Adrenal gland (tissue), 12 donors: Measurements from ENCODE around the gene FSD1. TPM values are rescaled to one million over a fixed set of nuclear protein-coding genes. Genes with fewer than 3 reads are reported as not detected.

Source experiments
- DNase-seq, 7 donors: peaks; one replicate each; pipeline ENCODE4 v3.0.0-alpha.2; 2019 to 2020
- H3K27ac ChIP-seq, 5 donors: fragments of 200-600 bp; sonication (generic) in 4 of 5; 1 replicate in 3 of 5; 2 replicates in 2 of 5; pipeline versions ENCODE4 v1.5.1 to v1.8.0; 2016 to 2020; ENCODE audit warnings: mild to moderate bottlenecking in 1 of 5
- H3K27me3 ChIP-seq: fragments of 200-600 bp; 2 replicates; pipeline ENCODE4 v1.8.0; 2021
- H3K36me3 ChIP-seq, 2 donors: fragments of 200-600 bp; replicated peaks in 1 of 2; 1 replicate in 1 of 2; 2 replicates in 1 of 2; pipeline versions ENCODE4 v1.5.1 to v1.8.0; 2018 to 2022
- H3K4me1 ChIP-seq, 2 donors: fragments of 200-600 bp; replicated peaks in 1 of 2; 1 replicate in 1 of 2; 2 replicates in 1 of 2; pipeline versions ENCODE4 v1.5.1 to v1.8.0; 2018 to 2021
- H3K4me3 ChIP-seq, 4 donors: fragments of 200-600 bp; sonication (generic) in 3 of 4; one replicate each; pipeline ENCODE4 v1.5.1; 2016 to 2018
- H3K9me3 ChIP-seq, 3 donors: fragments of 200-600 bp; sonication (generic) in 1 of 3; replicated peaks in 1 of 3; 1 replicate in 2 of 3; 2 replicates in 1 of 3; pipeline versions ENCODE4 v1.5.1 to v1.8.0; 2016 to 2021
- POLR2A ChIP-seq, 2 donors: fragments of 450-650 bp; IDR thresholded peaks; one replicate each; pipeline ENCODE4 v1.6.1; 2017; ENCODE audit warnings: antibody characterized with exemption in 2 of 2, mild to moderate bottlenecking in 2 of 2, moderate library complexity in 1 of 2
- WGBS, 4 donors: extraction: QIAGEN DNeasy Blood & Tissue Kit in 2 of 4; methylation state at CpG; one replicate each; pipeline versions ENCODE4 v1.1.5 to v1.1.7; 2013 to 2017; 5-methylcytosine and 5-hydroxymethylcytosine counted together
- intact Hi-C, 2 donors: fragments of 100-400 bp; cut with DNase I; formaldehyde crosslinking; loops; one replicate each; pipeline versions ENCODE4 v1.14.1 to v1.15.0; 2022 to 2023
- polyA plus RNA-seq, 3 donors: library from polyadenylated mRNA; stranded (reverse); fragments of 200-250 nt in 2 of 3; fragments of 350-450 nt in 1 of 3; fragmentation: Illumina TruSeq in 1 of 3; extraction: RNeasy Lipid Tissue Mini Kit (QIAGEN cat#74804) in 1 of 3; gene quantifications; one replicate each; pipeline ENCODE4 v1.2.3, GENCODE V29; 2013 to 2014
- total RNA-seq, 9 donors: library from RNA; depleted of rRNA in 4 of 9; stranded (reverse); fragments of >200 nt in 4 of 9; fragments of 120-200 nt in 1 of 9; fragmentation: NEBNext Ultra II Directional in 1 of 9; extraction: Animal tissue kit (Norgen Biotek cat#: 25700) in 1 of 9; gene quantifications; one replicate each; pipeline versions ENCODE4 v1.1.0 to v1.2.4, GENCODE V29; 2013 to 2023
- TF ChIP-seq, protein P1 (sequence below), 6 experiments: fragments of 450-650 bp in 4 of 6; fragments of 200-600 bp in 2 of 6; sonication (generic) in 1 of 6; IDR thresholded peaks; 1 replicate in 5 of 6; 2 replicates in 1 of 6; pipeline versions ENCODE4 v1.5.1 to v1.8.0; 2016 to 2021; ENCODE audit warnings: antibody characterized with exemption in 6 of 6, mild to moderate bottlenecking in 2 of 6, moderate library complexity in 1 of 6
- donor health status: healthy with polysubstance abuse.
- donor health status: Bipolar disorder and iron deficiency.
- donor health status: DM: yes; HTN: yes; CAD: no.
- donor health status: DM: no; HTN: no; CAD: no.
- donor health status: DM: no; HTN: no; CAD: no.
- donor health status: DM: yes; HTN: yes; CAD: no.

FSD1 gene
- total and polyA plus RNA-seq, 12 donors: 0.34 to 7.2 (median 1.2) TPM; not detected in 3

DNA sequence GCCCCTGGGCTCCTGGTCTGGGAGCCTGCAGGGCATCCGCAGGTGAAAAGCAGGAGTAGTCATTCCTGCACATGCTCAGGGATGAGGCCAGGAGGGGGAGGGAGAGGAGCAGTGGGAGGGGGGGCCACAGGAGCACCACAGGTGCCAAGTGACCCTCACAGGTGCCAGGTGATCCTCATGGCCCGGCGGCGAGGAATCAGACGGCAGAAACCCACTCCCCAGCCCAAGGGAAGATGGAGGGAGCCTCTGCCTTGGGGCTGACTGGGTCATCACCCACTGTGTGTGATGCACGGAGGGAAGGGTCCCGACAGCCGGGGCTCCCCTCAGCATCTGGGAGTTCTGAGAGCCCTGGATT lies 68.6 kb downstream of the FSD1 start:
- H3K27me3 ChIP-seq: no peaks in the 10 kb centered on the region
- H3K4me1 ChIP-seq: peaks cover 93 to 100% of the 10 kb centered on the region in 2 donors
- H3K9me3 ChIP-seq: no peaks in the 10 kb centered on the region
- 65 to 85% (median 72%) methylated on average over 5 to 8 of the region's 8 CpGs for WGBS, 4 donors
- intact Hi-C loops: no loop called here
- DNase-seq: peak in 1 of 7 donors; percentile 33
- TF ChIP-seq POLR2A (IDR thresholded peaks at IDR 0.05): no peak
- TF ChIP-seq, protein P1, sequence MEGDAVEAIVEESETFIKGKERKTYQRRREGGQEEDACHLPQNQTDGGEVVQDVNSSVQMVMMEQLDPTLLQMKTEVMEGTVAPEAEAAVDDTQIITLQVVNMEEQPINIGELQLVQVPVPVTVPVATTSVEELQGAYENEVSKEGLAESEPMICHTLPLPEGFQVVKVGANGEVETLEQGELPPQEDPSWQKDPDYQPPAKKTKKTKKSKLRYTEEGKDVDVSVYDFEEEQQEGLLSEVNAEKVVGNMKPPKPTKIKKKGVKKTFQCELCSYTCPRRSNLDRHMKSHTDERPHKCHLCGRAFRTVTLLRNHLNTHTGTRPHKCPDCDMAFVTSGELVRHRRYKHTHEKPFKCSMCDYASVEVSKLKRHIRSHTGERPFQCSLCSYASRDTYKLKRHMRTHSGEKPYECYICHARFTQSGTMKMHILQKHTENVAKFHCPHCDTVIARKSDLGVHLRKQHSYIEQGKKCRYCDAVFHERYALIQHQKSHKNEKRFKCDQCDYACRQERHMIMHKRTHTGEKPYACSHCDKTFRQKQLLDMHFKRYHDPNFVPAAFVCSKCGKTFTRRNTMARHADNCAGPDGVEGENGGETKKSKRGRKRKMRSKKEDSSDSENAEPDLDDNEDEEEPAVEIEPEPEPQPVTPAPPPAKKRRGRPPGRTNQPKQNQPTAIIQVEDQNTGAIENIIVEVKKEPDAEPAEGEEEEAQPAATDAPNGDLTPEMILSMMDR (IDR thresholded peaks at IDR 0.05): no peak
- no peak overlapping the region for H3K4me3 ChIP-seq
- H3K27ac ChIP-seq: peak overlapping the region; percentile 79 to 96 (median 88)
- no peaks in the 10 kb centered on the region for H3K36me3 ChIP-seq

Other genes starting within 250 kb of the FSD1 start
- gene ZBTB7A, start 237.7 kb upstream of the FSD1 start, total RNA-seq: 10 to 100 TPM in 8 of 9 donors, 1 to 10 TPM in 1; 4.5 to 77.2 (median 57.4) TPM
- 10 to 100 TPM in 2 of 3 donors, 1 to 10 TPM in 1; 7.1 to 22.5 (median 10.6) TPM for gene ZBTB7A, start 237.7 kb upstream of the FSD1 start, polyA plus RNA-seq
- gene MAP2K2, start 180.5 kb upstream of the FSD1 start, total RNA-seq: 100 to 1,000 TPM in 7 of 9 donors, 10 to 100 TPM in 2; 81.5 to 188 (median 140) TPM
- 100 to 1,000 TPM; 114 to 369 (median 336) TPM for gene MAP2K2, start 180.5 kb upstream of the FSD1 start, polyA plus RNA-seq
- gene CREB3L3, start 151.0 kb upstream of the FSD1 start, total RNA-seq: 10 to 100 TPM in 1 of 9 donors, 1 to 10 TPM in 2, under 1 TPM in 3, not detected in 3; 0.38 to 30.4 (median 1.4) TPM
- 1 to 10 TPM in 2 of 3 donors, under 1 TPM in 1; 0.60 to 4.4 (median 1.0) TPM for gene CREB3L3, start 151.0 kb upstream of the FSD1 start, polyA plus RNA-seq
- 10 to 100 TPM in 8 of 9 donors, 1 to 10 TPM in 1; 7.8 to 39.2 (median 21.9) TPM for gene SIRT6, start 122.0 kb upstream of the FSD1 start, total RNA-seq
- 10 to 100 TPM in 2 of 3 donors, 1 to 10 TPM in 1; 2.8 to 72.8 (median 53.7) TPM for gene SIRT6, start 122.0 kb upstream of the FSD1 start, polyA plus RNA-seq
- gene ANKRD24, start 121.9 kb upstream of the FSD1 start, total RNA-seq: 1 to 10 TPM; 1.1 to 9.9 (median 3.2) TPM
- gene ANKRD24, start 121.9 kb upstream of the FSD1 start, polyA plus RNA-seq: 10 to 100 TPM in 2 of 3 donors, 1 to 10 TPM in 1; 1.1 to 17.2 (median 14.7) TPM
- gene EBI3, start 75.1 kb upstream of the FSD1 start, total RNA-seq: 10 to 100 TPM in 3 of 9 donors, 1 to 10 TPM in 5, under 1 TPM in 1; 0.44 to 18.0 (median 7.5) TPM
- gene EBI3, start 75.1 kb upstream of the FSD1 start, polyA plus RNA-seq: 1 to 10 TPM; 1.4 to 5.7 (median 4.7) TPM
- 10 to 100 TPM; 14.0 to 34.4 (median 23.9) TPM for gene YJU2, start 57.5 kb upstream of the FSD1 start, total RNA-seq
- gene YJU2, start 57.5 kb upstream of the FSD1 start, polyA plus RNA-seq: 10 to 100 TPM; 19.9 to 81.2 (median 45.3) TPM
- gene SHD, start 25.3 kb upstream of the FSD1 start, total RNA-seq: 1 to 10 TPM in 2 of 9 donors, under 1 TPM in 1, not detected in 6; 0.67 to 4.1 (median 1.8) TPM
- under 1 TPM; 0.07 to 0.80 (median 0.24) TPM for gene SHD, start 25.3 kb upstream of the FSD1 start, polyA plus RNA-seq
- gene TMIGD2, start 2.2 kb upstream of the FSD1 start, total RNA-seq: under 1 TPM in 1 of 9 donors, not detected in 8; 0.25 TPM
- gene TMIGD2, start 2.2 kb upstream of the FSD1 start, polyA plus RNA-seq: under 1 TPM in 2 of 3 donors, not detected in 1; 0.17 to 0.24 TPM
- gene STAP2, start 34.2 kb downstream of the FSD1 start, total RNA-seq: 100 to 1,000 TPM in 1 of 9 donors, 10 to 100 TPM in 6, 1 to 10 TPM in 2; 5.7 to 106 (median 35.8) TPM
- 10 to 100 TPM in 2 of 3 donors, 1 to 10 TPM in 1; 6.7 to 63.1 (median 39.8) TPM for gene STAP2, start 34.2 kb downstream of the FSD1 start, polyA plus RNA-seq
- 10 to 100 TPM in 6 of 9 donors, 1 to 10 TPM in 3; 4.5 to 37.5 (median 15.6) TPM for gene MPND, start 39.0 kb downstream of the FSD1 start, total RNA-seq
- gene MPND, start 39.0 kb downstream of the FSD1 start, polyA plus RNA-seq: 10 to 100 TPM in 2 of 3 donors, 1 to 10 TPM in 1; 7.0 to 52.3 (median 38.5) TPM
- 100 to 1,000 TPM in 1 of 9 donors, 10 to 100 TPM in 8; 45.5 to 112 (median 83.8) TPM for gene SH3GL1, start 95.9 kb downstream of the FSD1 start, total RNA-seq
- 100 to 1,000 TPM in 1 of 3 donors, 10 to 100 TPM in 2; 20.9 to 104 (median 96.4) TPM for gene SH3GL1, start 95.9 kb downstream of the FSD1 start, polyA plus RNA-seq
- gene CHAF1A, start 98.0 kb downstream of the FSD1 start, total RNA-seq: 10 to 100 TPM in 2 of 9 donors, 1 to 10 TPM in 7; 3.4 to 14.6 (median 8.7) TPM
- 1 to 10 TPM; 4.0 to 8.2 (median 7.3) TPM for gene CHAF1A, start 98.0 kb downstream of the FSD1 start, polyA plus RNA-seq
- gene UBXN6, start 153.2 kb downstream of the FSD1 start, total RNA-seq: 100 to 1,000 TPM; 113 to 317 (median 268) TPM
- 100 to 1,000 TPM in 2 of 3 donors, 10 to 100 TPM in 1; 53.9 to 257 (median 250) TPM for gene UBXN6, start 153.2 kb downstream of the FSD1 start, polyA plus RNA-seq
- 10 to 100 TPM; 29.9 to 54.6 (median 34.9) TPM for gene HDGFL2, start 167.7 kb downstream of the FSD1 start, total RNA-seq
- 10 to 100 TPM; 22.0 to 74.7 (median 55.8) TPM for gene HDGFL2, start 167.7 kb downstream of the FSD1 start, polyA plus RNA-seq
- gene PLIN4, start 213.9 kb downstream of the FSD1 start, total RNA-seq: 1 to 10 TPM in 6 of 9 donors, under 1 TPM in 3; 0.17 to 9.1 (median 2.0) TPM
- 10 to 100 TPM in 1 of 3 donors, 1 to 10 TPM in 1, under 1 TPM in 1; 0.09 to 25.4 (median 9.3) TPM for gene PLIN4, start 213.9 kb downstream of the FSD1 start, polyA plus RNA-seq
- 10 to 100 TPM in 4 of 9 donors, 1 to 10 TPM in 5; 1.5 to 47.6 (median 5.5) TPM for gene PLIN5, start 230.6 kb downstream of the FSD1 start, total RNA-seq
- 10 to 100 TPM in 1 of 3 donors, 1 to 10 TPM in 1, under 1 TPM in 1; 0.57 to 44.3 (median 9.0) TPM for gene PLIN5, start 230.6 kb downstream of the FSD1 start, polyA plus RNA-seq
- 10 to 100 TPM in 1 of 9 donors, 1 to 10 TPM in 5, under 1 TPM in 2, not detected in 1; 0.33 to 52.5 (median 3.2) TPM for gene LRG1, start 235.4 kb downstream of the FSD1 start, total RNA-seq
- 1 to 10 TPM in 2 of 3 donors, under 1 TPM in 1; 0.80 to 1.6 (median 1.2) TPM for gene LRG1, start 235.4 kb downstream of the FSD1 start, polyA plus RNA-seq